HepG2 (cell line): ENCODE data around the gene CAPN10. TPM values are rescaled to one million over a fixed set of nuclear protein-coding genes. Genes with fewer than 3 reads are reported as not detected.

Experiments
- AGO1 ChIP-seq: fragments of 200-400 bp; formaldehyde crosslinking; IDR thresholded peaks from 2 replicates; pipeline ENCODE4 v1.6.1; 2017; ENCODE audit warnings: mild to moderate bottlenecking, low read depth, low read length, moderate library complexity; ENCODE audit not compliant: poor library complexity, severe bottlenecking
- ARID3A ChIP-seq: IDR thresholded peaks from 2 replicates; pipeline ENCODE4 v1.6.1; 2012; ENCODE audit warnings: low read depth, low read length, improper control_type of control experiment
- ATF3 ChIP-seq: sonication (generic); formaldehyde crosslinking; IDR thresholded peaks from 2 replicates; pipeline ENCODE4 v1.4.0; 2020; ENCODE audit warnings: missing genetic modification reagents
- DNMT1 ChIP-seq: sonication (generic); formaldehyde crosslinking; IDR thresholded peaks from 2 replicates; pipeline ENCODE4 v1.5.1; 2020; ENCODE audit warnings: mild to moderate bottlenecking, missing genetic modification reagents
- ELF3 ChIP-seq: IDR thresholded peaks from 2 replicates; pipeline ENCODE4 v1.6.1; 2016; ENCODE audit warnings: missing genetic modification reagents, missing compliant biosample characterization
- HMG20A ChIP-seq: IDR thresholded peaks from 2 replicates; pipeline ENCODE4 v1.6.1; 2016; ENCODE audit warnings: borderline replicate concordance
- IRF2 ChIP-seq: IDR thresholded peaks from 2 replicates; pipeline ENCODE4 v1.6.1; 2018; ENCODE audit warnings: missing genetic modification reagents, missing compliant biosample characterization
- KDM3A ChIP-seq: IDR thresholded peaks from 2 replicates; pipeline ENCODE4 v1.6.1; 2018; ENCODE audit warnings: low read depth, missing compliant biosample characterization
- MAZ ChIP-seq, 2 experiments: sonication (generic) in 1 of 2; formaldehyde crosslinking in 1 of 2; IDR thresholded peaks; 2 replicates each; pipeline versions ENCODE4 v1.5.0 to v1.6.1; 2012 to 2020; ENCODE audit warnings: low read depth in 2 of 2, mild to moderate bottlenecking in 2 of 2, borderline replicate concordance in 1 of 2, improper control_type of control experiment in 1 of 2, low read length in 1 of 2, missing genetic modification reagents in 1 of 2, moderate library complexity in 1 of 2
- NFRKB ChIP-seq: fragments of 450-650 bp; IDR thresholded peaks from 2 replicates; pipeline ENCODE4 v1.6.1; 2017
- NR3C1 ChIP-seq: sonication (generic); formaldehyde crosslinking; IDR thresholded peaks from 2 replicates; pipeline ENCODE4 v1.4.0; 2020; ENCODE audit warnings: missing genetic modification reagents
- PBX3 ChIP-seq: sonication (generic); formaldehyde crosslinking; IDR thresholded peaks from 2 replicates; pipeline ENCODE4 v1.8.1; 2023; ENCODE audit warnings: missing genetic modification reagents, inconsistent platforms, borderline replicate concordance
- RAD21 ChIP-seq: fragments of 450-650 bp; formaldehyde crosslinking; IDR thresholded peaks from 2 replicates; pipeline ENCODE4 v1.5.0; 2020; ENCODE audit warnings: mild to moderate bottlenecking
- REL ChIP-seq: sonication (generic); formaldehyde crosslinking; conservative IDR thresholded peaks from 2 replicates; pipeline ENCODE4 v1.8.0; 2022; ENCODE audit warnings: mild to moderate bottlenecking, missing genetic modification reagents, moderate library complexity
- RFX1 ChIP-seq: fragments of 450-650 bp; IDR thresholded peaks from 2 replicates; pipeline ENCODE4 v1.6.1; 2017
- SRSF9 ChIP-seq: fragments of 200-400 bp; formaldehyde crosslinking; IDR thresholded peaks from 2 replicates; pipeline ENCODE4 v1.6.1; 2018; ENCODE audit warnings: borderline replicate concordance, mild to moderate bottlenecking, low read depth, low read length; ENCODE audit not compliant: insufficient read depth, poor library complexity, severe bottlenecking
- SYNCRIP ChIP-seq: fragments of 200-400 bp; formaldehyde crosslinking; IDR thresholded peaks from 2 replicates; pipeline ENCODE4 v1.6.1; 2018; ENCODE audit warnings: mild to moderate bottlenecking, low read depth, low read length; ENCODE audit not compliant: insufficient read depth
- ZNF10 ChIP-seq: sonication (generic); formaldehyde crosslinking; IDR thresholded peaks from 2 replicates; pipeline ENCODE4 v1.4.0; 2020; ENCODE audit warnings: mild to moderate bottlenecking, low read depth, missing genetic modification reagents, borderline replicate concordance
- ZNF12 ChIP-seq: sonication (generic); formaldehyde crosslinking; IDR thresholded peaks from 2 replicates; pipeline ENCODE4 v1.5.0; 2020; ENCODE audit warnings: missing genetic modification reagents
- ZNF17 ChIP-seq: sonication (generic); formaldehyde crosslinking; IDR thresholded peaks from 2 replicates; pipeline ENCODE4 v1.5.0; 2020; ENCODE audit warnings: mild to moderate bottlenecking, missing genetic modification reagents
- ZNF251 ChIP-seq: sonication (generic); formaldehyde crosslinking; IDR thresholded peaks from 2 replicates; pipeline ENCODE4 v1.9.0; 2021; ENCODE audit warnings: mild to moderate bottlenecking, missing genetic modification reagents
- ZNF281 ChIP-seq: sonication (generic); formaldehyde crosslinking; IDR thresholded peaks from 2 replicates; pipeline ENCODE4 v1.4.0; 2020; ENCODE audit warnings: missing genetic modification reagents, borderline replicate concordance
- ZNF607 ChIP-seq: sonication (generic); formaldehyde crosslinking; IDR thresholded peaks from 2 replicates; pipeline ENCODE4 v1.5.1; 2020; ENCODE audit warnings: missing genetic modification reagents, mild to moderate bottlenecking, borderline replicate concordance
- ZNF629 ChIP-seq: sonication (generic); formaldehyde crosslinking; conservative IDR thresholded peaks from 2 replicates; pipeline ENCODE4 v1.5.0; 2020; ENCODE audit warnings: missing genetic modification reagents
- ZNF841 ChIP-seq: sonication (generic); formaldehyde crosslinking; IDR thresholded peaks from 2 replicates; pipeline ENCODE4 v1.8.1; 2023; ENCODE audit warnings: missing genetic modification reagents, borderline replicate concordance
- ZNF879 ChIP-seq: sonication (generic); formaldehyde crosslinking; IDR thresholded peaks from 2 replicates; pipeline ENCODE4 v1.8.1; 2023; ENCODE audit warnings: missing genetic modification reagents
- polyA plus RNA-seq, 8 experiments: library from polyadenylated mRNA; depleted of rRNA in 3 of 8; stranded (reverse) in 7 of 8; unstranded in 1 of 8; fragments of >200 nt; fragmentation: Illumina TruSeq in 4 of 8; extraction: Trizol in 4 of 8; gene quantifications; 2 replicates each; pipeline versions ENCODE4 v1.2.1 to v1.2.3, GENCODE V29; 2011 to 2016; ENCODE audit warnings: low read depth in 4 of 8, missing spikeins in 1 of 8, mixed read lengths in 1 of 8; ENCODE audit not compliant: insufficient read depth in 1 of 8
- total RNA-seq, 5 experiments: library from RNA; depleted of rRNA; stranded (reverse); fragments of >200 nt; fragmentation: Illumina TruSeq; extraction: Trizol; gene quantifications; 2 replicates each; pipeline ENCODE4 v1.2.3, GENCODE V29; 2016; ENCODE audit warnings: low read depth in 1 of 5

CAPN10 gene
- total and polyA plus RNA-seq, 2 of the 13 experiments (the other 11 are each of a cell fraction or from before 2014, with no cell fraction given), result 27.6 to 32.4 TPM

GRCh38 chr2:240560084-240560479 lies 26.5 kb upstream of the CAPN10 start, which contains the start of gene DUSP28 (continued):
- no peak; the same call in 1 of the 2 replicates for TF ChIP-seq ZNF607 (CRISPR knock-in tag)
- TF ChIP-seq ELF3 (CRISPR knock-in tag), result peak; percentile 76
- no peak; the same call in 1 of the 2 replicates for TF ChIP-seq MAZ (IDR thresholded peaks at IDR 0.05; ENCODE audit: borderline replicate concordance, low read depth, low read length)
- TF ChIP-seq MAZ (CRISPR knock-in tag; IDR thresholded peaks at IDR 0.05; ENCODE audit: low read depth), result peak; percentile 39; the same call in 1 of the 2 replicates
- TF ChIP-seq ZNF629 (CRISPR knock-in tag), result no peak; the same call in 1 of the 2 replicates
- TF ChIP-seq SRSF9, result no peak
- TF ChIP-seq ARID3A, result no peak
- no peak for TF ChIP-seq ZNF17 (CRISPR knock-in tag)
- peak; percentile 59; the same call in 1 of the 2 replicates for TF ChIP-seq ZNF281 (CRISPR knock-in tag)
- TF ChIP-seq ATF3, result peak; percentile 43; the same call in 1 of the 2 replicates
- TF ChIP-seq ZNF12 (CRISPR knock-in tag), result peak; percentile 52; the same call in 1 of the 2 replicates
- no peak for TF ChIP-seq ZNF251 (CRISPR knock-in tag)
- TF ChIP-seq ZNF10 (CRISPR knock-in tag), result no peak
- TF ChIP-seq ZNF841 (CRISPR knock-in tag), result 0 out of 2 replicates have a peak, but pooled peaks have one; percentile 66
- peak; percentile 90 for TF ChIP-seq KDM3A (CRISPR knock-in tag)
- no peak for TF ChIP-seq RFX1
- TF ChIP-seq PBX3 (CRISPR knock-in tag), result peak; percentile 22
- no peak for TF ChIP-seq SYNCRIP
- no peak for TF ChIP-seq NFRKB
- peak; percentile 74; the same call in 1 of the 2 replicates for TF ChIP-seq REL (CRISPR knock-in tag)
- TF ChIP-seq IRF2 (CRISPR knock-in tag), result peak; percentile 70
- TF ChIP-seq ZNF879 (CRISPR knock-in tag), result no peak; the same call in 1 of the 2 replicates
- 0 out of 2 replicates have a peak, but pooled peaks have one; percentile 9 for TF ChIP-seq HMG20A
- TF ChIP-seq DNMT1 (CRISPR knock-in tag), result no peak
- no peak for TF ChIP-seq NR3C1 (CRISPR knock-in tag)
- peak; percentile 25 for TF ChIP-seq AGO1
- peak; percentile 32; the same call in 1 of the 2 replicates for TF ChIP-seq RAD21 (CRISPR knock-in tag)
